T-helper 22 cell (primary cell): ENCODE results near the gene HBE1.
"Not testable (repeated sequence)": the region's sequence is repeated elsewhere in the genome, so short reads cannot be mapped to it uniquely, and the experiment has no call there.

Source experiments
- DNase-seq: peaks from one replicate; pipeline ENCODE4 v3.0.0-alpha.2; 2020; ENCODE audit warnings: low read depth

Gene HBE1

GRCh38 chr11:5285703-5286340 lies 16.1 kb upstream of the HBE1 start:
- no peak for DNase-seq

- no peak for DNase-seq
Measured at GRCh38 chr11:5284637-5285036, 14.9 kb upstream of the HBE1 start.

GRCh38 chr11:5283882-5284281 lies 14.1 kb upstream of the HBE1 start:
- no peak for DNase-seq

- no peak for DNase-seq
Measured at GRCh38 chr11:5283086-5283485, 13.3 kb upstream of the HBE1 start.

- DNase-seq, result no peak
Measured at GRCh38 chr11:5282628-5283027, 12.9 kb upstream of the HBE1 start.

GRCh38 chr11:5281596-5281995 lies 11.9 kb upstream of the HBE1 start:
- no peak for DNase-seq

GRCh38 chr11:5280582-5281102 lies 10.9 kb upstream of the HBE1 start:
- DNase-seq, result no peak

GRCh38 chr11:5279471-5280090 lies 9.8 kb upstream of the HBE1 start:
- DNase-seq, result no peak

GRCh38 chr11:5277807-5278382 lies 8.2 kb upstream of the HBE1 start:
- no peak for DNase-seq

- no peak for DNase-seq
Measured at GRCh38 chr11:5276697-5277096, 7.0 kb upstream of the HBE1 start.

- DNase-seq, result no peak
Measured at GRCh38 chr11:5275369-5276110, 5.8 kb upstream of the HBE1 start.

GRCh38 chr11:5274395-5274794 lies 4.7 kb upstream of the HBE1 start:
- DNase-seq, result no peak

- DNase-seq, result no peak
Measured at GRCh38 chr11:5272395-5273017, 2.8 kb upstream of the HBE1 start.

GRCh38 chr11:5267033-5267563 lies 2.6 kb downstream of the HBE1 start:
- no peak for DNase-seq

GRCh38 chr11:5266609-5267008 lies 3.1 kb downstream of the HBE1 start:
- no peak for DNase-seq

GRCh38 chr11:5265832-5266231 lies 3.9 kb downstream of the HBE1 start:
- DNase-seq, result no peak

GRCh38 chr11:5258543-5259262 lies 11.0 kb downstream of the HBE1 start:
- no peak for DNase-seq

- DNase-seq, result no peak
Measured at GRCh38 chr11:5257296-5257695, 12.4 kb downstream of the HBE1 start.

GRCh38 chr11:5254646-5255413 lies 14.9 kb downstream of the HBE1 start, which contains the start of gene HBG2:
HBG2 (minus strand) TSS chr11:5254781; CDS start chr11:5254728, 53 bp downstream.
- not testable (repeated sequence) for DNase-seq

GRCh38 chr11:5254023-5254422 lies 15.7 kb downstream of the HBE1 start:
- not testable (repeated sequence) for DNase-seq
